ENCODE data around the gene POLD2.

POLD2 gene

DNA sequence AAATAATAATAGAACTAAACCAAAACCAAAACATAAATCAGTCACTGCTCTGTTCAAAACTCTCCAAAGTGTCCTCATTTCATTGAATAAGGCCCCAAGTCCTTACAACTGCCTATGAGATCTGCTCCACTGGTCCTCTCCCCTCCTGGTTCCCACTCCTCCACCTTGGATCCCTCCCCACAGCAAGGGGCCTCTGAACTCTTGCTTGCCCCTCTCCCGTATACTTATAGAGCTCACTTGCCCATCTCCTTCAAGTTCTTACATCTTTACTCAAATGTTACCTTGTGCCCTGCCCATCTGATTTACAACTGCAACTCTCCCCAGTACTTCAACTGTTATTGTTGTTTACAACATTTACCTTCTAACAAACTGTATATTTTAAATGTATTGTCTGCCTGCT is 819 bp downstream of the POLD2 start:
- H3K4me3 ChIP-seq (ENCODE audit: low read depth, low read length) = peak overlapping the region; percentile 75
- TF ChIP-seq, protein P1, sequence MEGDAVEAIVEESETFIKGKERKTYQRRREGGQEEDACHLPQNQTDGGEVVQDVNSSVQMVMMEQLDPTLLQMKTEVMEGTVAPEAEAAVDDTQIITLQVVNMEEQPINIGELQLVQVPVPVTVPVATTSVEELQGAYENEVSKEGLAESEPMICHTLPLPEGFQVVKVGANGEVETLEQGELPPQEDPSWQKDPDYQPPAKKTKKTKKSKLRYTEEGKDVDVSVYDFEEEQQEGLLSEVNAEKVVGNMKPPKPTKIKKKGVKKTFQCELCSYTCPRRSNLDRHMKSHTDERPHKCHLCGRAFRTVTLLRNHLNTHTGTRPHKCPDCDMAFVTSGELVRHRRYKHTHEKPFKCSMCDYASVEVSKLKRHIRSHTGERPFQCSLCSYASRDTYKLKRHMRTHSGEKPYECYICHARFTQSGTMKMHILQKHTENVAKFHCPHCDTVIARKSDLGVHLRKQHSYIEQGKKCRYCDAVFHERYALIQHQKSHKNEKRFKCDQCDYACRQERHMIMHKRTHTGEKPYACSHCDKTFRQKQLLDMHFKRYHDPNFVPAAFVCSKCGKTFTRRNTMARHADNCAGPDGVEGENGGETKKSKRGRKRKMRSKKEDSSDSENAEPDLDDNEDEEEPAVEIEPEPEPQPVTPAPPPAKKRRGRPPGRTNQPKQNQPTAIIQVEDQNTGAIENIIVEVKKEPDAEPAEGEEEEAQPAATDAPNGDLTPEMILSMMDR (IDR thresholded peaks at IDR 0.05; ENCODE audit: low read depth, low read length) = no peak

DNA sequence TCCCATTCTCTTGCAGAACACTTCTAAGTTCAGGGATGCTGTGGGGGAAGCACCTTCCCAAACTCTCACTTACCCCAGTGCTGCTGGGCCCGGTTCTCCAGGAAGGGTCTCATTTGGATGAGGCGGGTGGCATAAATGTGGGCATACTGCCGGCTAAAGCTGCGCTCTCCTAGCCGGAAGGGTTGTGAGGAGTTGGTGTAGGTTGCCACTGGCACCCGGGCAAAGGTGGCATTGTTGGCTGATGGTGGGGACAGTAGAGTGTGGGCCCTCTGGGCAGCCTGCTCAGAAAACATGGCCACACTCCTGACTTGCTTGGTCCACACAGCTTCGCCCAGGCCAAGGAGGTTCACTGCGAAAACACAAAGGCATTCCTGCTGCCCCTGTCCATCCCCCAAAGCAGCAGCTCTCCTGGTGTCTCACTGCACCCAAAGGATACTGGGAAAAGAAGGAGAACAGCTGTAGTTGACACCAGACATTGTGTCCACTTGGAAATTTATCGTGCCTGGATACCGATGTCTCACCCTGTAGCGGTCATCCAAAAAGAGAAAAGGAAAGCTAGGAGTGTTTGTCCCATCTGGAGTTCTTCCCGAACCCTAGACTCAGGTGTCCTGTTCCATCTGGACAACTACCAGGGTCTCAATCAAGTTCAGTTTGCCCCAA is 1.5 kb downstream of the POLD2 start:
- TF ChIP-seq, protein P1 (IDR thresholded peaks at IDR 0.05; ENCODE audit: low read depth, low read length) = no peak
- peak overlapping the region; percentile 75 for H3K4me3 ChIP-seq (ENCODE audit: low read depth, low read length)

GRCh38 chr7:44120395-44120794 is 3.0 kb downstream of the POLD2 start:
- no peak overlapping the region for H3K4me3 ChIP-seq (ENCODE audit: low read depth, low read length)
- TF ChIP-seq, protein P1 (IDR thresholded peaks at IDR 0.05; ENCODE audit: low read depth, low read length) = no peak

DNA sequence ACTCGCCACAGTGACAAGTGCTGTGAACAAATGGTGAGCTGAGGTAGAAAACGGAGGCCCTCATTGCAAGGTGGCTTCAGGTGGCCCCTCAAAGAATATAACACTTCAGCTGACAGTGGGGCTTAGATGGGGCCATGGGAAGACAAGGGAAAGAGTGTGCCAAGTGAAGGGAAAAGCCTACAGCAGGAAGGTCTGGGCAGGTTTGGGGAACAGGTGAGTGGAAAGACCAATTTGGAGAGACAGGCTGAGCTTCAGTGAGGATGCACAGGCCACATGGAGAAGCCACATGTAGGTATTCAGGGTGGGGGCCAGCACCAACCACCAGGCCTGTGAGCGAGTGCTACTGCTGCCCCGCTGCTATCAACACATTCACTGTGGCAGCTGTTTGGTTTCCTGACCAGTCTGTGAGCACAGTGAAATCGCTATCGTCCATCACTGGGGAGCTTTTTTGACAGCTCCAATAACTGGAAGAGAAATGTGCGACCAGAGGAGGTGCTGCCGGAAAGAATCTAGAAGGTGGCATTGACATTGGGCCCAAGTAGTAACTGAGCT is 3.4 kb downstream of the POLD2 start:
- no peak overlapping the region for H3K4me3 ChIP-seq (ENCODE audit: low read depth, low read length)
- TF ChIP-seq, protein P1 (IDR thresholded peaks at IDR 0.05; ENCODE audit: low read depth, low read length) = no peak

DNA sequence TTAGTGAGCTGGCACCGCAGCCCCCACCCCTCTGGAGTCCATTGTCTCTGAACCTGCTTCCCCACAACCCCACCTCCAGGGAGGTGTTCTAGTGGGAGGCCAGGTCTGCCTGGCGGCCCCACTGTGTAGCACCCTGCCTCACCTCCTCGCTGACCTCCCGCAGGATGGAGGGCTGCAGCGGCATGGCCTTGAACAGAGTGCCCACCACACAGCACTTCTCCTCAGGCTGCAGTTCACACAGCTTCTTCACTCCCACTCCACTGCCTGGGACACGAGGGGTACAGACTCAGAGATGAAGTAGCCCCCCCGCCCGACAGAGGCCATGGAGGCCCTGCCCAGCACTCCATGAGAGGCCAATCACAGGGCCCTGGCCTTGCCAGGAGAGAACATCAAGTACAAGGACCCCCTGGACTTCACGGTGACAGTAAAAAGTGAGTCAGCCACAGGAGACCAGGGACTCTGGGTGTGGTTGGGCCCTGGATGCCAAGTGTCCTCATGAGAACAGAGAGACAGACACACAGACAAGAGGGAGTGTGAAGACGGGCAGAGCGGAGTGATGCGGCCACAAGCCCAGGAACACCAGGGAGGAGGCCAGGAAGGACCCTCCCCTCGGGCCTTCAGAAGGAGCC is 5.4 kb downstream of the POLD2 start:
- no peak overlapping the region for H3K4me3 ChIP-seq (ENCODE audit: low read depth, low read length)
- TF ChIP-seq, protein P1 (IDR thresholded peaks at IDR 0.05; ENCODE audit: low read depth, low read length) = no peak

DNA sequence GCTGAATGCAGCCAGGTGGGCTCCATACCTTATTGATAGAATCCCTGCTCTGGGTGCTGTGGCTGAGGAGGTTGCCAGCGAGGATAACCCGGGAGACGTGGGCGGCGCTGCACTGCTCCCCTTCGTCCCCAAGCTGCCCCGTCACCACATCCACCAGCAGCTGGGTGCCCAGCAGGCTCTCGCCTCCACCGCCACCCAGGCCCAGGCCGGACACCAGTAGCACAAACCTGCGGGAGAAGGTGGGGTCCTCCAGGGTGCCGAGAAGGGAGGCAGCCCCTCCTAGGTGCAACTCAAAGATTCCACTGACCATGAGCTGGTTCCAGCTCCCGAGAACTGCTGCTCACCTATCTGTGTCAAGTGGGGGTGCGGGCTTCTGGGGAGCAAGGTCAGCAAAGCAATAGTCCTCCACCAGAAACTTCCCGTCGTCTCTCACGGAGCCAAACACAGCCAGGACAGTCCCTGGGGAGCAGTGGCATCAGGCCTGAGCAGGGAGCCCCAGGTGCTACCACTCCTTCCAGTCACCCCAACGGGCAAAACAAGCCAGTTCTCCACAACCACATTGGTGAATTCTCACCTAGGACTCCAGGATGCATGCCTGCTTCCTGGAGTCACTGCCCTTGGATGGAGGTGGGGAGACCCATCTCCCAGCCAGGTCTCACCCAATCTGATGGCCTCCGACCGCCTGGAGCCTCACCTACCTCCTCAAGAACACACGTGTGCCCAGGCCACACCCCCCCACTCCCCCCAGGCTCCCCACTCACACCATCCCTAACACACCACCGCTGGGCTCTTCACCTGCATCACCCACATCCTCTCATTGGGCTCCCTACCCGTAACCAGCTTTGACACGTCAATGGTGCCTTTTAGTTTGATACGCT is 6.3 kb downstream of the POLD2 start:
- TF ChIP-seq, protein P1 (IDR thresholded peaks at IDR 0.05; ENCODE audit: low read depth, low read length) = no peak
- H3K4me3 ChIP-seq (ENCODE audit: low read depth, low read length) = no peak overlapping the region

Measured in WI38 (cell line).